Dendritic cell treated with granulocyte-macrophage colony-stimulating factor and Interleukin-4, amounts not matched to agents 40 ng/mL and 50 ng/mL, for 4 days (primary cell): ENCODE measurements around the gene ALG5.

Source experiments
- H3K27ac Mint-ChIP-seq: one replicate; pipeline ENCODE4 v1.8.0; 2022; ENCODE audit warnings: mild to moderate bottlenecking, mixed read lengths
- H3K27me3 Mint-ChIP-seq: one replicate; pipeline ENCODE4 v1.8.0; 2022; ENCODE audit warnings: mild to moderate bottlenecking, mixed read lengths
- H3K36me3 Mint-ChIP-seq: one replicate; pipeline ENCODE4 v1.8.0; 2022; ENCODE audit warnings: low read depth, mixed read lengths
- H3K4me1 Mint-ChIP-seq: one replicate; pipeline ENCODE4 v1.8.0; 2022; ENCODE audit warnings: low read depth, mixed read lengths
- H3K4me3 Mint-ChIP-seq: one replicate; pipeline ENCODE4 v1.8.0; 2022; ENCODE audit warnings: mild to moderate bottlenecking, moderate library complexity, mixed read lengths
- H3K9me3 Mint-ChIP-seq: one replicate; pipeline ENCODE4 v1.8.0; 2022; ENCODE audit warnings: mixed read lengths
- intact Hi-C: fragments of 100-400 bp; cut with micrococcal nuclease; formaldehyde crosslinking; loops from one replicate; pipeline ENCODE4 v1.15.0; 2022

The ALG5 gene

DNA sequence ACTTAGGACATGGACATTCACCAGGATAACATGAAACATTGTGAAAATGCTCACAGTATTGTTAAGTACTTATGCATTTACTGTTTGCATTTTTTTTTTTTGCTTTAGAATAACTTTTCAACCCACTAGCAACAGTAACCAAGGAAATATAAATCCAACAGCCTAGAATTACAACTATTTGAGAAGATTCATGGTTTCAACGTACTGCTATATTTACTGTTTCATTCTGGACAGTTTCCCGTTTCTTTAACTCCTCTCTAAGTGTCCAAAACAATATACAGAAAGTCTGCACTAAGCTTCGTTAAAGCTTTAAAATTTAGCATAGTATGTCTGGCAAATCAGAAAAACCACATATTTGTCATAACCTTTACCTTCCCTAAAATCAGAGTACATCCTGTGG is 81.8 kb downstream of the ALG5 start:
- Mint-ChIP-seq H3K4me3 (no peak overlapping the region), H3K9me3 (no peaks in the 10 kb centered on the region), H3K4me1 (peaks cover 9% of the 10 kb centered on the region), H3K27me3 (peaks cover 52% of the 10 kb centered on the region), H3K36me3 (no peaks in the 10 kb centered on the region), H3K27ac (no peak overlapping the region)
- intact Hi-C loops: no loop called here

GRCh38 chr13:36915896-36916640 is 83.1 kb downstream of the ALG5 start:
- Mint-ChIP-seq H3K4me3 (no peak overlapping the region), H3K27ac (no peak overlapping the region), H3K9me3 (no peaks in the 10 kb centered on the region), H3K36me3 (no peaks in the 10 kb centered on the region), H3K4me1 (peaks cover 12% of the 10 kb centered on the region), H3K27me3 (peaks cover 43% of the 10 kb centered on the region)
- intact Hi-C loops: no loop called here

- Mint-ChIP-seq H3K4me3 (no peak overlapping the region), H3K4me1 (peaks cover 12% of the 10 kb centered on the region), H3K9me3 (no peaks in the 10 kb centered on the region), H3K36me3 (no peaks in the 10 kb centered on the region), H3K27me3 (peaks cover 36% of the 10 kb centered on the region), H3K27ac (no peak overlapping the region)
- intact Hi-C loops: no loop called here
Measured at GRCh38 chr13:36915106-36915505, 84.0 kb downstream of the ALG5 start.

DNA sequence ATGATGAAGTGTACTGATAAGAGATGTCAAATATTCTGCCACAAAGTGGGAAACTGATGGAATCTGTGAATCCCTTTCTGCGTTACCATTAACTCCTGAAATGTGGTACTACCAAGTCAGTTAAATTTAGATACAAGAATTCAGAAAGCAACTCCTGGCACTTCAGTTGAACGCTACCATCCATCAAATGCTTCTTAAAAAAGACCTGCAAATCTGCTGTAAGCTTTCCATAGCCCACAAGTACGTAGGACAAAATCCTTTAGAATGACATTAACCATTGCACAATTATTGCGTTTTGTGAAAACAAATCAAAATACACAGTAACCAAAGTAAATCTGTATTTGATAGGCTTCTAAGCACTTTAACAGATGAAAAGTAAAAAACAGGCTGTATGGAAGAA is 84.5 kb downstream of the ALG5 start:
- intact Hi-C loops: no loop called here
- no peak overlapping the region for H3K4me3 Mint-ChIP-seq
- peaks cover 35% of the 10 kb centered on the region for H3K27me3 Mint-ChIP-seq
- no peaks in the 10 kb centered on the region for H3K9me3 Mint-ChIP-seq
- no peaks in the 10 kb centered on the region for H3K36me3 Mint-ChIP-seq
- peaks cover 12% of the 10 kb centered on the region for H3K4me1 Mint-ChIP-seq
- no peak overlapping the region for H3K27ac Mint-ChIP-seq

DNA sequence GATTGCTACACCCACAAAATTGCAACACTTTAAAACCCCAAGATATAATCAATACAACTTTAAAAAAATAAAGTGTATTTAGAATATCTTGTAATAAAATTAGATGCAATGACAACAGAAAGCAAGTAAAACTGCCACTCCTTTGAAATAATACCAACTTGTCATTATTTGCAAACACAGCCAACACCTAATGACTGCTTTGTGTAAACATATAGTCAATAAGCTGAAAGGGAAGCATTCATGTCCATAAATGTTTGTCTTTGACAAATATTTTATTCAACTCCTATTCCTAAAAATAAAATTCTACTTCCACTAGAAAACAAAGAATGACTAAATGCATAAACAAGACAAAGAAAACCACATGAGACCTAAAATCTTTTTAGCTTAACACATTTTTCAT is 85.7 kb downstream of the ALG5 start:
- Mint-ChIP-seq H3K27ac (no peak overlapping the region), H3K4me1 (peaks cover 7% of the 10 kb centered on the region), H3K36me3 (no peaks in the 10 kb centered on the region), H3K27me3 (peaks cover 23% of the 10 kb centered on the region), H3K4me3 (no peak overlapping the region), H3K9me3 (no peaks in the 10 kb centered on the region)
- intact Hi-C loops: no loop called here

DNA sequence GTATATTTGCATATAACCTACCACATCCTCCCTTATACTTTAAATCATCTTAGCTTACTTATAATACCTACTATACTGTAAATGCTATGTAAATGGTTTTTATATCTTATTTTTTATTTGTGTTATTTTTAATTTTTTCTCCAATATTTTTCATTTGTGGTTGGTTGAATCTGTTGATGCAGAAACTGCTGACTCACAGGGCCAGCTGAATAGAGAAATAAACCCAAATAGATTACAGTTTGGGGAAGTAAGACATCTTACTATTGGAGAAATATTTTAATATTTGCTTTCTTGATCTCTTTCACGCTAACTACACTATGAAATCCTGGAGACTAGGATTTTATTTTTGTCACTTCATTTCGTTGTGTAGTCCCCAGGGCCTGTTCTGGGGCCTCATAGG is 86.2 kb downstream of the ALG5 start:
- Mint-ChIP-seq H3K27me3 (peaks cover 20% of the 10 kb centered on the region), H3K4me3 (no peak overlapping the region), H3K36me3 (no peaks in the 10 kb centered on the region), H3K4me1 (peaks cover 7% of the 10 kb centered on the region), H3K9me3 (no peaks in the 10 kb centered on the region), H3K27ac (no peak overlapping the region)
- intact Hi-C loops: no loop called here

DNA sequence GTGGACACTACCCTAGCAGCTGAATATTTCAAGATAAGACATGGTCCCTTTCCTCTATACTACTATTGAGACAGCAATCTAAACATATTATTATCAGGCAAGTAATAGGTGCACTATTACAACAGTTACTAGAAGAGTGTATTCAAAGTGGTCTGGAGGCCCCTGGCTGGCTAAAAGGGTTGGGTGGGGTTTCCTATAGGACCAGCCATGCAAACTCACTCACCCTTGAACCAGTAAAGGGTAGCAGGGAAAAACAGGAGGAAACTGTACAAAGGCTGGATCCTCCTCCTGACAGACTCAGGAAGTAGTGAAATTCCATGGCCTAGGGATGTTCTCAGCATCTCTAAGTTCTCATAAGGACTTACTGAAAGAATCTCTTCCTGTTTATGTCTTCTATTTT is 86.8 kb downstream of the ALG5 start:
- Mint-ChIP-seq H3K27me3 (peaks cover 16% of the 10 kb centered on the region), H3K4me3 (no peak overlapping the region), H3K27ac (no peak overlapping the region), H3K9me3 (no peaks in the 10 kb centered on the region), H3K36me3 (no peaks in the 10 kb centered on the region), H3K4me1 (peaks cover 7% of the 10 kb centered on the region)
- intact Hi-C loops: no loop called here

- intact Hi-C loops: no loop called here
- no peak overlapping the region for H3K27ac Mint-ChIP-seq
- H3K4me3 Mint-ChIP-seq: no peak overlapping the region
- H3K4me1 Mint-ChIP-seq: peaks cover 7% of the 10 kb centered on the region
- H3K36me3 Mint-ChIP-seq: no peaks in the 10 kb centered on the region
- H3K27me3 Mint-ChIP-seq: peaks cover 6% of the 10 kb centered on the region
- no peaks in the 10 kb centered on the region for H3K9me3 Mint-ChIP-seq
Measured at GRCh38 chr13:36910545-36910944, 88.6 kb downstream of the ALG5 start.

GRCh38 chr13:36907821-36908220 is 91.3 kb downstream of the ALG5 start:
- intact Hi-C loops: no loop called here
- H3K27ac Mint-ChIP-seq: no peak overlapping the region
- H3K4me1 Mint-ChIP-seq: peaks cover 7% of the 10 kb centered on the region
- H3K27me3 Mint-ChIP-seq: no peaks in the 10 kb centered on the region
- H3K4me3 Mint-ChIP-seq: no peak overlapping the region
- H3K36me3 Mint-ChIP-seq: no peaks in the 10 kb centered on the region
- H3K9me3 Mint-ChIP-seq: no peaks in the 10 kb centered on the region

- H3K27ac Mint-ChIP-seq: no peak overlapping the region
- H3K4me1 Mint-ChIP-seq: peaks cover 3% of the 10 kb centered on the region
- no peaks in the 10 kb centered on the region for H3K27me3 Mint-ChIP-seq
- no peaks in the 10 kb centered on the region for H3K9me3 Mint-ChIP-seq
- H3K4me3 Mint-ChIP-seq: no peak overlapping the region
- H3K36me3 Mint-ChIP-seq: no peaks in the 10 kb centered on the region
- intact Hi-C loops: no loop called here
Measured at GRCh38 chr13:36907266-36907665, 91.9 kb downstream of the ALG5 start.

- intact Hi-C loops: no loop called here
- Mint-ChIP-seq H3K36me3 (no peaks in the 10 kb centered on the region), H3K27ac (no peak overlapping the region), H3K9me3 (no peaks in the 10 kb centered on the region), H3K4me1 (no peaks in the 10 kb centered on the region), H3K27me3 (no peaks in the 10 kb centered on the region), H3K4me3 (no peak overlapping the region)
Measured at GRCh38 chr13:36905944-36906343, 93.2 kb downstream of the ALG5 start.

DNA sequence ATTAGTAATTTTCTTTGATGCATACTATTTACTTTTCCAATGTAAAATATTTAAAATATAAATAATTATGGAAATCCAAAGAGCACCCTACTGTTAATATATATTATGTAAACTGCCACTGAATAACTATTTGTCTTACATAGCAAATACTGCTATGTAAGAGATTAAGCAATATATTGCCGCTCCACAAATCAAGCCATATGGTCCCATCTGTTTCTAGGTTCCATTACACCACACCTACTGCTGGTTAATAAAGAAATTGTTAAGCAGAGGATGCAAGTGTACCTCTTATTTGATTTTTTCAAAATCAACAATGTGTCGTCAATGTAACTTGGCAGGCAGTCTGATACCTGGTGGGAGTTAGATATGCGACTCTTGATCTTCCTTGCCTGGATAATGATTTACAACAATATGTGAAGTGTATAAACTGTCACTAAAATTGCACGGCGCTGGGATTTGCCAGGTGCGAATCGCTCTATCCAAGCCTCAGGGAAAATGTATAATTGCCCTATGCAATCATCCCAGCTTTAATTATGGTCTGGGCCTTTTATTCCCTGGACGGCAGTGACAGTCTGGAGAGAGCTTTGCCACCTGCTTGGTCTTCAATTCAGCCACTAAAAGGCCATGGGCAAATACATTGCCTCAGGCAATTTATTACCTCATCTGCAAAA is 95.1 kb downstream of the ALG5 start:
- Mint-ChIP-seq H3K9me3 (no peaks in the 10 kb centered on the region), H3K4me1 (no peaks in the 10 kb centered on the region), H3K27me3 (no peaks in the 10 kb centered on the region), H3K4me3 (no peak overlapping the region), H3K27ac (no peak overlapping the region), H3K36me3 (no peaks in the 10 kb centered on the region)
- intact Hi-C loops: no loop called here
